Activated CD4-positive, CD25-positive, alpha-beta regulatory T cell treated with anti-CD3 and anti-CD28 coated beads, Interleukin-2, amount 50 U/mL, for 16 hours (primary cell): Measurements from ENCODE around the gene CASQ1.

ENCODE experiments used
- DNase-seq: peaks from one replicate; pipeline ENCODE4 v3.0.0-alpha.2; 2020; ENCODE audit warnings: low read depth, low spot score

Gene CASQ1

DNA sequence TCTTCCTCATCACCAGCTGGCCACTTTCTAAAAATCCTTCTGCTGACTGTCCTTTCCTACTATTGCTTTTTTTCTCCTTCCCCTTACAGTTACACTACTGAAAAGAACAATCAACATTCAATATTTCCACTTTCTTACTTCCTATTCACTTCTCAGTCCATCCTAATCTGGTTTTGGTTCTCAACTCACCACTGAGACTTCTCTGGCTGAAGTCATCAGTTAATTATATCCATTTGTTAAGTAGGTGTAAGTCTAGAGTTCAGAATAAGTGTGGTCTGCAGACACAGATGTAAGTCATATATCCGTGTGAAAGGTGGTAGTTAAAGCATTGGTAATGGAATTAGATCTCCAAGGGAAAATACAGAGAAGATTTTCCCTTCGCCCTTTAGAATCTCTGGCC is 36.2 kb downstream of the CASQ1 start:
- no peak for DNase-seq

DNA sequence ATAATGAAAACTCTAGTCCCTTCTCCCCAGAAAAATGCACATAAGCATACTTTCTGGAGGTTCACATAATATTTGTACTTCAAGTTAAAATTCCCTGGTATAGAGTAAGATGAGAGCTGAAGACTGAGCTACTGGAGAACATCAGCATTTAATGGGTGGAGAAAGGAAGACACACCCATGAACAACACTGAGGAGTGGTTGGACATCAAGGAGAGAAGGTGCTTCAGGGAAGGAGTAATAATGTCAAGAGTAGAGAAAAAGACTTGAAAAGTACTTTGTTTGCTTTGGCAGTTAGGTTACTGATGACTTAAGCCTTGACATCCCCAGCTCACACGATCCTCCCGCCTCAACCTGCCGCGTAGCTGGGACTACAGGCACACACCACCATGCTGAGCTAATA is 36.7 kb downstream of the CASQ1 start:
- DNase-seq = no peak

DNA sequence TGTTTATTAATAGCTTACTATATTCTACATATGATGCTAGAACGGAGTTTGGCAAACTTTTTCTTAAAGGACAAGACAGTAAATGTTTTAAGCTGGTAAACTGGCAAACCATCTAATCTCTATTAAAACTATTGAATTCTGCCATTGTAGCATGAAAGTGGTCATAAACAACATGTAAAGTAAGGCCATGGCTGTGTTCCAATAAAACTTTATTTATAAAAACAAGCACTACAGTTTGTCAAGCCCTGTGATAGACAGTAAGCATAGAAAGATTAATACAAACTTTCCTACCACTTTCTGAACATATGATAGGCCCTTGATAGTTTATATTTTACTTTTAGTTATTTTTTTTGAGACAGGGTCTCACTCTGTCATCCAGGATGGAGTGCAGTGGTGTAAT is 37.2 kb downstream of the CASQ1 start:
- no peak for DNase-seq

DNA sequence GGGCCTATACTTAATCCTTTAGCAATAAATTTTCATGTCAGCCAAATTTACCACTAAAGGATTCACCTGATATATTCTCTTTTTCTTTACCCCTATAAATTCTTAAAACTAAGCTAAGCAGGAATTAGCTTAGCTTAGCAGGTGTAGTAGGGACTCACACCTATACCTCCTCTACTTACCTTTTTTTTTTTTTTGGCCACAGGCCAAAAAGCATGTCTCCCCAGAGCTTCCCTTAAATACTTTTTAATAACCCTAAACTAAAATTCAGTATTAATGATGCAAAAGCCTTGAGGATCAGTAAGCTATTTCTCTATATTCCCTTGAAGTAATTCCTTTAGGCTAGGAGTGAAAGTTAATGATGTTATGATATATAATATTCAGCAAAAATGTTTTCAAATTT is 38.1 kb downstream of the CASQ1 start:
- no peak for DNase-seq

DNA sequence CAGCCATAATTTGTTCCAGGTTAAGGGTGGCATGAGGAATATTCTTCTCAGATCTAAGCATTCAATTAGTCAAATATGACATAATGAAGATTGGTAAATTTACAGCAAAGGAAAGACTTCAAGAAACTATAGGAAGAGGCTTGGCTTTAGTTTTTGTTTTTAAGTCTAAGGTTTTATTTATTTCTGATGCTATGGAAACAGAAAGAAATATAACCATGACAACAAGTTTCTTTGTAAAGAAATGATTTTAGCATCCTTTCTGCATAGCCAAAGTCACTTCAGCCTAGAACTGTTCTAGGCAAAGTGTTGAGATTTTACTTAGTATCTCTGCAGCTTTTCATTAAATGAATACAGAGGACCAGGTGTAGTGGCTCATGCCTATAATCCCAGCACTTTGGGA is 42.5 kb downstream of the CASQ1 start:
- DNase-seq = no peak

DNA sequence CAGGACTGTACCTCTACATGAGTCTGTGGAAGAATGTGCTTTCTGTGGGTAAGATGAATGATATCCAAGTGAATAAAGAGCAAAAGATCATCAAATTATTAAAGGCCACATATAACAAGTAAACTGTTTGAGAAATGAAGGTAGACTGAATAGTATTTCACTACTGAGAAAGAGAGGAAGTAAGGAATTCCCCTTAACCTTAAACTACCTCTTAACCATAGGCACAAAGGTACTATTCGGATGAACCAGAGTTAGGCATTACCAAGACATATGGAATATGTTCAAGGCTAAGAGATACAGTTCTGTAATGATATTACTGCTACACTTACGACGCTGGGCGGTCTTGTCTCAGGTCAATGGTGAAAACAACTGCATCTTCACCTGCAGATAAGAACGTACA is 46.4 kb downstream of the CASQ1 start:
- no peak for DNase-seq

DNA sequence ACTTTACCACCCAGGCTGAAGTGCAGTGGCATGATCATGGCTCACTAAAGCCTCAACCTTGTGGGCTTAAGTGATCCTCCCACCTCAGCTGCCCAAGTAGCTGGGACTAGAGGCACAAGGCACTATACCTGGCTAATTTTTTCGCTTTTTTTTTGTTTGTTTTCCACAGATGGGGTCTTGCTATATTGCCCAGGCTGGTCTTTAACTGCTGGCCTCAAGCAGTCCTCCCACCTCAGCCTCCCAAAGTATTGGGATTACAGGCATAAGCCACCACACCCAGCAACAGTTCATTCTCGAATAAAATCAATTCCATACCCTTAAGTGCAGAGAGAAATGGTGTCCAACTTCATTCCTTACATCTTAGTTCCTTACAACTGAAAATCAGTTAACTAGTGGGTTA is 47.2 kb downstream of the CASQ1 start:
- DNase-seq = no peak

DNA sequence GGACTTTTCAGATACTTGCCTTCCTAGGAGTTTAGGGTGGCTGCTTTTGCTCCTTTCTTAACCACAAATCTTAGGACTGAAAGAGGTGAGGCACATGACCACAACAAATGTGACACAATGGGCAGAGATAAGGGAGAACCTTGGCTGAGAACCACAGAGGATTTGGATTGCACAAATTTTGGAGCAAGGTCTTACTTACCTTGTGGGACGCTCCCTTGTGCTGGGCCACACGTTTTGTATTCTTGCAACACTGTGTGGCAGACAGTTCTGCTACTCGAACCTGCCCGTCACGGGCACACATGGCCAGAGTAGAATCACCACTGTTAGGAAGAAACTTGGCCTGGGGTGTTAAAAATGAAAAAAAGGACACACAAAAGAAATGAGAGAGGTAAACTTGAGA is 48.0 kb downstream of the CASQ1 start:
- no peak for DNase-seq

DNA sequence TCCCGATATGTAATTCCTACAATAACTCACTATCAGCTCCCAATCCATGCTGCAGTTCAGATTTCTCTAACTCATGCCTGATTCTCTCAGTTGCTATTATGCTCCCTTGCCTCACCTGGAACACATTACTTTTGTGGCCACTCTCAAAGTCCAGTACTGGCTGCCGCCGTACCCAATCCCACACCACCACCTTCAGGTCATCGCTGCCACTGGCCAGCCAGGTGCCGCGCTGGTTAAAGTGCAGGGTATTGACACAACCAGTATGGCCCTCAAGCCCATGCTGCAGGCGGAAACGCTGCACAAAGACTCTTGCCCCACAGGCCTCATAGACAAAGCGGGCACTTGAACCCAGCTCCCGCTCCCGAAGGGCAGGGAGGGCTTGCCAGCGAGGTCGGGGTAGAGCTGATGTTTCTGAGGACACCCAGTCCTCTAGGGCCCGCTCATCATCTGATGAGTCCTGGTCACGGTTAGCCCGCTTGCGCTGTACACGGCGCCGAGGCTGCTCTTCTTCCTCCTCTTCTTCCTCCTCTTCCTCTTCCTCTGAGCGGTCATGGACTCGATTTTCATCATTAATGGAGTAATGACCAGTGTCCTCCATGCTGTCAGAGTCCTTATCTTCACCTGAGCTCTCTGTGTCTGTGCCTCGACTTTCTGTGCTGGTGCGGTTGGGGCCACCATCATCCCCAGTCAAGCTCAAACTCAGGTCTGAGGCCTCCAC is 49.4 kb downstream of the CASQ1 start:
- no peak for DNase-seq

DNA sequence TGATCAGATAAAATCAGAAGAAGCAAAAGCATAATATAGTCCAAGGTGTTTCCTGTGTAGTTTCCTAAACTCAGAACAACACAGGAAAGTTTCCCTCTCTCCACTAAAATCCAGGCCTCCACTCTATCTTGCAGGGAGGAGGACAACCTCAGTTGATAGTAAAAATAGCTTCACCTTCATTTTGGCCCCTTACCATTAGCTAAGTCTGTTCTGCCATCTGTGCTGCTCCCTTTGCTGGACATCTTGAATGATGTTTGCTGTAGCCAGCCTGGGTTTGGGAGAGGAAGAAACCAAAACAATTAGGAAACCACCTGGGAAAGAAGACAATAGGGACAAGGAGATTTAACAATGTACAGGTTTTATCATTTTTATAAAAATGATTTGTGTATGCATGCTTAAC is 53.4 kb downstream of the CASQ1 start:
- no peak for DNase-seq

DNA sequence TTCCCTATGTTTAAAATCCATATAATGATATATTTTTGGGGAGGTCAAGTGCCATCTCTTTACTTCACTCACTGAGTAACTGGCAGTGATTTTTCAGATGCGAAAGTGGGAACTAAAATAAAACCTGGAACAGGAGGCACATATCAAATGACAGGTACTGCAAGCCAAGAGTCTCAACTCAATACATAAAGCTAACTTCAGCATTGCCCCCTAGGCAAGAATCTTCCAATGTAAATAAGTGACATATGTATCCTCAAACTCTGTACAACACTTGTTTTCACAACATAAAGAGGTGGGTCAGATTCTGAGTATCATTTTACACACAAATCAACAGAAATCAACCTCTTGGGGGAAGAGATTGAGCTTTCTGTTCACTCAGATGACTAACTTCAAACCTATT is 53.8 kb downstream of the CASQ1 start:
- no peak for DNase-seq

DNA sequence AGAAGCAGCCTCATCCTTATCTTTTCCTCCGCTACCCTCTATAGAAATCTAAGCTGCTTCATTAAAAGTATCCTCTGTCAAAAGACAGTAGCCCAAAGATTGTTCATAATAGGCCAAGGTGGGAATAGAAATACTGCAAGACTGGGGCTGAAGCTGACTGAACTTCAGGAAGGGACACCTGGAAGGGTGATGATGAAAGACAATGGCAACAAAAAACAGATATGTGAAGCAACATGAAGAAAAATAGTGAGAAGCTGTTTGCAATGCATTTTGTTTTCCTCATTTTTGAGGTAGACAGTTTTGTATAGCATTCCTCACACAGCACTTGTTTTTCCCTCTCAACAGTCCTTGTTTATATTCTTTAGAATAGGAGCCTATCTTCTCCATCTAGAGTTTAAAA is 55.1 kb downstream of the CASQ1 start:
- no peak for DNase-seq

DNA sequence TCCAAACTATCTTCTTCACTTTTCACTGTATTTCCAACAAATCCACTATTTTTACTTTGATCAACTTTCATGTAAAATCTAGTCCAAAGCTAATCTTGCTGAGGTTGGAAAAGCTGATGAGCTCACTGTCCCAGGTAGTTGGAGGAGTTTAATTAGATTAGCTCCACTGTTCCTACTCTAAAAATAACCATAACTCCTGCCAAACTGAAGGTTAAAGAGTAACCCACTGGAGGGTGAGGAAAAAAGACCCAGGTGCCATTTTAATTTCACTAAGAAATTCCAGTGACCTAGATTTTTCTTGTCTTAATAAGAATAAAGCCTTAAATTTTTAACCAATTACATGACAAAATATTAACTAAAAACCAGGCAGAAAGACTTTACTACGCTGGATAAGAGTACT is 56.7 kb downstream of the CASQ1 start:
- no peak for DNase-seq

DNA sequence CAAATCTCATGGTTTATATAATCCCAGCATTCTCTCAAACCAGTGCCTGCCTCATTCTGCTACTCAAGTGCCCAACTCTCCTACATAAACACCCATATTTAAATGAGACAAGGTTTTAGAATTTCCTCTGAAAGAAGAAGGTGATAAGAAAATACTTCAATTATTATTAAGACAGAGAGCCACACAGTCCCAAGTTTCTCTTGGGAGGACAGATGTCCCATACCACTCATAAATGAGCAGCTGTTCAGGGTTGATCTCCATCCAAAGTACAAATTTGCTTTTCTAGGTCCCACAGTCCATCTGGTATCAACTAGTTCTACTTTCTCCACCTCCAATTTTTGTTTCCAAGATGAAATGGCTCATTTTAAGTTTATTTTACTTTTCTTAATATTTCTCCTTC is 60.6 kb downstream of the CASQ1 start:
- no peak for DNase-seq
